Measurements from ENCODE around the gene DENND2D.
A peak's percentile ranks its signal among the peaks of the same experiment; 100 is the strongest.

Gene DENND2D, protein sequence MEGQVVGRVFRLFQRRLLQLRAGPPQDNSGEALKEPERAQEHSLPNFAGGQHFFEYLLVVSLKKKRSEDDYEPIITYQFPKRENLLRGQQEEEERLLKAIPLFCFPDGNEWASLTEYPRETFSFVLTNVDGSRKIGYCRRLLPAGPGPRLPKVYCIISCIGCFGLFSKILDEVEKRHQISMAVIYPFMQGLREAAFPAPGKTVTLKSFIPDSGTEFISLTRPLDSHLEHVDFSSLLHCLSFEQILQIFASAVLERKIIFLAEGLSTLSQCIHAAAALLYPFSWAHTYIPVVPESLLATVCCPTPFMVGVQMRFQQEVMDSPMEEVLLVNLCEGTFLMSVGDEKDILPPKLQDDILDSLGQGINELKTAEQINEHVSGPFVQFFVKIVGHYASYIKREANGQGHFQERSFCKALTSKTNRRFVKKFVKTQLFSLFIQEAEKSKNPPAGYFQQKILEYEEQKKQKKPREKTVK

DNA sequence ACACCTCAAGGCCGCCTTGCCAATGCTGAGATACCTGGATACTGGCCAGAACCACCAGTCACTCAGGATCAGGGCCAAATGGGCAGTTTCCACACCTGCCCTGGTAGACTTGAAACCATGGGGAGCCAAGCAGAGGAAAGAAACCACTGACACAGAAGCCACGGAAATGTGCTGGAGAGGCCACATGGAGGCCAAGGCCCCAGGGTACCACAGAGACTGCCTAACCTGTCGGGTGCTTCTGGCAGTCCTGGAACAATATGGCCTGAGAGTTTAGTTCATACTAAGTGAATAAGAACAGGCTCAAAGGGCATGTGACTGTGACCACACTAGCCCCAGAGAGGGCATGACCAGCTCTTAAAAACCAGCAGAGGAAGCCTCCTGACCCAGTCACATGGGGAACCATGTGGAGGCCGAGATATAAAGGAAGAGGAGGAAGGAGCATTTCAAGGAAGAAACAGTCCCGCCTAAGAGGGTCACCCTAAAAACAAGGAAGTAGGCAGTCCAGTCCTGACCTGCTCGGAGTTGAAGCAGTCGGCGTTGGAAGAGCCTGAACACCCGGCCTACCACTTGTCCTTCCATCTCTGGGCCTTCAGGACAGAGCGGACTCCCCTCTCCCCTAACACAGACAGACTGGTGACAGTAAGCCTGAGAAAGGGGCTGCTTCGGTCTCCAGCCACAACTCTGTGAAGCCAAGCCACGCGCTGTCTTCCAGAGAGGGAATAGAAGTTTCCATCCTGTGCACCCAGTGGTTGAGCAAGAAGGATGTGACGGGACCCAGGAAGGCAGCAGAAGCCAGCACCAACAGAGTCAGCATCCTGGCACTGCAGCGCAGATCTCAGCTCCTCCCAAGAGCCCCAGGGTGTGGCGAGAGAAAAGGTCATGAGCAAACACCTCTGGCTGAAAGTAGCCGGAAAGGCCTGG lies at the start of gene DENND2D:
Gene DENND2D (minus strand): TSS at position 766 of the 921 bp plus-strand sequence. CDS start 187 bp downstream, at position 579.
- no peak for DNase-seq

DNA sequence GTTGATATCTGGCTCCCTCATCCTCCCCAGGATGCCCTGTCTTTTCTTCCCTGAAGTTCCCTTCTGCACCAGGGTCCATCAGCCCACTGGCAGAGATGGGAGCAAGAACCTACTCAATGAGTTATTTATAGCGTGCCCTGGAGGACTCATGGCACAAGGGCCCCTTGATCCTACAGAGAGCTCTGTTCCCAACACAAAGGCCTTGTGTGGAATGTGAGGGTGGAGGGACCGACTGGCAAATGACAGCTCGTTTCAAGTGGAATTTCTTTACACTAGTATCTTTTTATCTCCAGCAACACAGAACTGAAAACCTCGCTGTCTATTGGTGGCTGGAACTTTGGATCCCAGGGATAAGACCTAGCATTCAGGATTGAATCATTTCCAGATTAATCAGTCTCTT lies 49.5 kb upstream of the DENND2D start:
- no peak for DNase-seq

DNA sequence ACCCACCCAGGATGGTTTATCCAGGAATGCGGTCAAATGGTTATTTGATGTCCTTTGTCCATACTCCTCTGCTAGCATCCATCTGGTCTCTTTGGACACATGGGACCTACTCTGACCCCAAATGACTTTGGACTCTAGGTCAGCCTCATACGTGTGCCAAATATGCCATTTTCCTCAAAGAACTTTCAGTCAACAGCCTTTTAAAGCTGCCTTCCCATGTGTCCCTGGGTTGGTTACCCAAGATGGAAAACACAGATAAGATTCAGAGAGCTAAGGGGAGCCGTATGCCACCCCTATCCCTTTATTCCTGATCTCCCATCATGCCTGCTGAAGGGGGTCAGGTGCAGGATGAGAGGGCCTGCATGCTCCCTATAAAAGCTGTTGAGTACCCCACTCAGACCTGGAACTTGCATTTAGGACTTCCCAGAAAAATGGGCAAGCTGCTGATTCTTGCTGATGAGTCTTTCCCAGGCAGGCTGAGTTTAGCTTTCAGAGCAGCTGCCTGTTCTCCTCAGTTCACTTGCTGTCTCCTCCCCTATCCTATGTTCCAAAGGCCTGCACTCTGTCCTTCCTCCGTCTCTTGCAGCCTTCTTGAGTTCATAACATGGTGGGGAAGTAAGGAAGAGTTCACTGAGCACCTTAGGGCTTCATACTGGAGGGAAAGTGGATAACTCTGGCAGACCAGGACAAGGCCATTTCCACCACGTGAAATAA lies 46.8 kb upstream of the DENND2D start:
- DNase-seq = no peak

DNA sequence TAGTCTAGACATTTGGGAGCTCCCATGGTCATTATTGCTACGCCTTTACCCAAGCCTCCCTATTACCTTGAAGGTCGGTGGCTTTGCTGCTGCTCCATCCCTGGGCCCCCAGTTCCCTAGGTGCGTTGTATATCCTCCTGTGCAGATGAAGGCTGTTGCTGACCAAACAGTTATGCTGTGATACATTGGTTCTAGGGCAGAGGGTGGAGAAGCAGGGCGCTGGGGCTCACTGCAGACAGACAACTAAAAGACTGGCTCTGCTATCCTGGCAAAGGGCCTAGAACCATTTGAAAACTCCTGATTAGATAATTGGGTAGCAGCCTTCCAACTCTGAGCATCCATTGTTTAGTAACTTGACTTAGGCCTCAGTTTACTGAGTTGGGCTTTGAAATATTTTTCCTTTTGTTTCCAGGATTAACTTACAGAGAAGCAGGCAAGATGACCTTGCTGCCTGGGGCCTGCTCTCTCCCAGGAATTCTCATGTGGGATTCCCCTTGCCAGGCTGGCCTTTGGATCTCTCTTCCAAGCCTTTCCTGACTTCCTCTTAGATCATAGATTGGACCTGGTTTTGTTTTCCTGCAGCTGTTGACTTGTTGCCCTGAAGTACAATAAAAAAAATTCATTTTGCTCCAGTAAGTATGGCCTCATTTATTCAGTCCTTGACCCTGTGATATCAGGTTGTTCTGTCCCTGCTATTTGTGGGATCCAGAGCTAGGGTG lies 42.5 kb upstream of the DENND2D start:
- no peak for DNase-seq

DNA sequence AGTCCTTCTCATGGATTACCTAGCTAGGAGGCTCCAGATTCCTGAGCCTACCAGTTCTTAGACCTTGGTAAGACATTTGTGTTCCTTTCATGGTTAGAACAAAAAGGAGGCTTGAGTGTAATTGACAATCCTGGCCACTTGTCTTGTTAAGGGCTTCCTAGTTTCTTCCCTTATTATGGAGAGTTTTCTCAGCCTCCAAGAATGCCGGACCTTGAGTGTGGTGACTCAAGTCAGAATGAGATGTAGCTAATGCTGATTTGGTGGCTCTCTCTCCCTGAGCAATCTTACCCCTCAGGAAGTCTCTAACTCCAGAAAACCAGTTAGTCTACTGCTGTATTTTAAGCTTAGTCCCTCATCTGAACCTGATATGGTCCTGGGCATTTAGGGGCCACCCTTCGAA lies 41.4 kb upstream of the DENND2D start:
- no peak for DNase-seq

DNA sequence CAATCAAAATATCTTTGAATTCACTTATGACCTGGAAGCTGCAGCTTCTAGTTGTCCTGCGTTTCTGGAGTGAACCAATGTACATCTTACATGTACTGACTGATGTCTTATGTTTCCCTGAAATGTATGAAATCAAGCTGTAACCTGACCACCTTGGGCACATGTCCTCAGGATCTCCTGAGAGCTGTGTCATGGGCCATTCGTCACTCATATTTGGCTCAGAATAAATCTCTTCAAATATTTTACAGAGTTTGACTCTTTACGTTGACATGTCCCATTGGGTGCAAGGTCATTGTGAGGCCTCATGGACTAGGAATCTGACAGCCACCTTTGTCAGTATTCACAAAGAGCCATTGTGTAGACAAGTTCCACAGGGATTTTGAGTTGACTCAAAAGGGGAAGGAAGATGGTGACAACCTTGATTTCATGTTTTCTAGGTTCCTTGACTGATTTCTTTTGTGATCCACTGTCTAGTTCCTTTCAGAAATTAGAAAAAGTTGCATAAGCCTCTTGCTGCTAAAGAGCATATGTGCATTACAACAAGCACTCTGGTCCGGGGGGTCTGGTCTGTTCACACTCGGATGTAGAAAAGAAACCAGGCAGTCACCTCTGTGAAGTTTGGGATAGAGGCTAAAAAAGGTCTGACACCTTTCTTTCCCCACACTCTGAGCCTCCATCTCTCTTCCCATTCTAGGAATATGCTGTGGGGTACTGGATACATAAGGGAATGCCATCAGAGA lies 37.8 kb upstream of the DENND2D start:
- no peak for DNase-seq

DNA sequence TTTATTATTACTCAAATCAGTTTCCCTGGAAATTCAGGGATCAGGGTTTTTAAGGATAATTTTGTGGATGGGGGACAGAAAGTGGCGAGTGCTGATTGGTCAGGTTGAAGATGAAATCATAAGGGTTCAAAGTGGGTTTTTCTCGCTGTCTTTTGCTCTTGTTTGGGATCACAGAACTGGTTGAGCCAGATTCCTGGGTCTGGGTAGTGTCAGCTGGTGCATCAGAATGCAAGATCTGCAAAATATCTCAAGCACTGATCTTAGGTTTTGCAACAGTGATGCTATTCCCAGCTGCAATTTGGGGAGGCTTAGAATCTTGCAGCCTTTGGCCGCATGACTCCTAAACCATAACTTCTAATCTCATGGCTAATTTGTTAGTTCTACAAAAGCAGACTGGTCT lies 36.4 kb upstream of the DENND2D start:
- DNase-seq = no peak

DNA sequence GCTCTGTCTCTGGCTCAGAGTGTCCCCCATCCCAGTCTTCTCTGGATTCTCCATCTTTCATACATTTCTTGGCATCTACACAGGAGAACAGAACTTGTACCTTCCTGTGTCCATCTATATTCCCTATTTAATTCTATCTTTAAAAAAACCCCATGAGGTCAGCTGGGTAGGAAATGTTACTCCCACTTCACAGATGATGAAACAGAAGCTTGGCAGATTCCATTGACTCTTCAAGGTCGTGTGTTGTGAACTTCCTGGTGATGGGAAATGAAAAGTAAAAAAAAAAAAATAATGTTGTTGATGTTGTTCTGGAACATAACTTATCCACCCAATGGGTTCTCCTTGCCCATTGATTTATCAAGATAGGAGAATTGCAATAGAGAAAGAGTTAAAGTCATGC lies 35.9 kb upstream of the DENND2D start:
- DNase-seq = no peak

DNA sequence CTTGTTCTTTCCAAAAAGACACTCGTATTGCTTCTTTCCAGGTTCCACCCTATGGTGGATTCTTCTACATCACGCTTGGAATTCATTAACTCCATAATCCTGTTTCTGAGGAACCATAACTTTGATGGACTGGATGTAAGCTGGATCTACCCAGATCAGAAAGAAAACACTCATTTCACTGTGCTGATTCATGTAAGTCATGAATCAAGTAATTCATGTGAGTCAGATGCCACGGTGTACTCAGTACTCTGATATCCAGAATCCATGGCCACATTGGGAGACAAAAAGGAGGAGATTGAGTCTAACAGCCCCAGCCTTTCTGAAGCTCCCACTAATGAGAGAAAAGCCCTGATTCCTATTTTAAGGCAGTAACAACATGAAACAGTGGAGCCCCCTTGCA lies 34.4 kb upstream of the DENND2D start:
- no peak for DNase-seq

DNA sequence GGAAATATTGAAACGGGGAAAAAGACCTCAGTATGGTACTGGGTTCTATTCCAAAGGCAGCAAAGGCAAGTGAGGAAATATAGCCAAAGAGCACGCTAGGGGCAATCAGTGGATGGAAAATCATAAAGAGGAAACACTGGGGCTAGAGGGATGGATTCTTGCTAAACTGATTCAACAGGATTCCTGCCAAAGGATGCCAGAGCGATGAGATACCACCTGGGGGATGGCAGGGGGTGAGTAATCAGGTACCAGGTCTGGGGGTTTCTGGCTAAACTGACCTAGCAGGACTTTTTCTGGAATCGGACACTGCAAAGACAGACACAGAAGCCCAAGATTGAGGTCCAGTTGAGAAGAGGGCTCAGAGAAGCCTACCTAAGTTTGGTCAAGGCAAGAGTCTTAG lies 33.8 kb upstream of the DENND2D start:
- DNase-seq = no peak

DNA sequence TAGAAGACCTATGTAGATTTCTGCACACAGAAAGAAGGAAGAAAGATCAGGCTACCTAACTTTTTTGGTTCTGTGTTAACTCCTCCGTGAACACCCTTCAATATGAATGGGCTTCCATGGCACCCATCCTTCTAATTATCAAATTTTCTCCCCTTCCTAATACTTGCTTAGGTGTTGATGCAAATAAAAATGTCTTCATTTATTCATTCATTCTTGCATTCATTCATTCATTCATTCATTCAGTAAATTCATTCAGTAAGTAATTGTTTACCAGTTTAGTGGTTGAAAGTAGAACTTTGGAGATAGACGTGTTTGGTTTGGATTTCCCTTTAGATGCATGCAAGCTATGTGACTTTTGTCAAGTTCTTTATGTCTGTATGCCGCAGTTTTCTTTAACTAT lies 31.7 kb upstream of the DENND2D start:
- no peak for DNase-seq

DNA sequence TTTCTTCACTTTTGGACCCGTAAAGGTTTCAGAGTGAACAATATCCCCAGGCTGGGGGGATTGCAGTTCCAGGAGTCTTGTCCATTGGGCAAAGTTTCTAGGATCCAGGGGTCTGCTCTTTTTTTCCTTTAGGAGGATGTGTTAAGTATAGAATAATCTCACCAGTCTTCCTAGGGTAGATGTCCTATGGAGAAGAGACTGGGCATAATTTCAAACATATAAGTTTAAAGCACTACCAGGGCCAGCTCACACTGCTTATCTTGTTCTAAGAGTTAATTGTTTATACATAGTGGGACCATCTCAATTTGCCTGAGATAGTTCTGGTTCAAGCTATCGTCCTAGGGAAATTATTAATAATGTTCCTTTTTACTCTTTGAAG lies 28.3 kb upstream of the DENND2D start:
- no peak for DNase-seq

DNA sequence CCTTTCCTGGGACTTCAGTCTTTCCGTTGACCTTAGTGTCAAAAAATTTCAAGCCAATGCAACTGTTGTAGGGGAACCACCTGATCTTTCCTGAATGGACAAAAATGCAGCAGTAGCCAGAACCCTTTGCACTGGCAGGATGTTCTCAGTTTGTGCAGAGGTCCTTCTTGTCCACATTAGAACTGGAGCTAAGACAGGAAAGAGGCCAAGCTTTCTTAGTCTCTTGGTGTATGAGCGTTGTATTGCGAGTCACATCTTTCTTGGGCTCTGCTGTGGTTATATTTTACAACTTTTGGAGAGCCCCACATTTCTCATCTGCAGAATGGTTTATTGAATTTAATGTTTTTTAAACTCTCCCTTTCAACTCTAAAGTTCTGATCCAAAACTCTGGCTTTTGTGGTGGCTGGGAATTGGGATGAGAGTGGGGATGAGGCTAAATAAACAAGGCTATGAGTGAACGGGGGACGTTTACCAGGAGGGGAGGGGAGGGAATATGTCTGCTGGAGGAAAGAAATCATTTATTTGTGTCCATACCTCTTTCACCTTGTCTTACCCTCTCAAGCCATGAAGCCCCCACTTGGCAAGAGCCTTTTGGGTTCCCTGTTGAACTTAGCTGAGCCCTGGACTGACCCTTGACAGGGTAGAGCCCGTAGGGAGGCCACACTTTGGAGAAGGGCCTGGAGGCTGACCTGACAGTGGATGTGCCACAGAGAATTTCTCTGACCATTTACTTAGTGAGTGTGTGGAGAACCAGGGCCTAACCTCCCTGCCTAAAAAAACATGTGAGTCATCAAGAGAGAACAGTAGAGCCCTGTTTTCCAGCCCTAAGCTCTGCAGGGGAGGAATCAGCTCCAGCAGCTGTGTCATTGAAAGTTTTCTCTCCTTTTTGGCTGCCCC lies 27.7 kb upstream of the DENND2D start:
- DNase-seq = no peak

DNA sequence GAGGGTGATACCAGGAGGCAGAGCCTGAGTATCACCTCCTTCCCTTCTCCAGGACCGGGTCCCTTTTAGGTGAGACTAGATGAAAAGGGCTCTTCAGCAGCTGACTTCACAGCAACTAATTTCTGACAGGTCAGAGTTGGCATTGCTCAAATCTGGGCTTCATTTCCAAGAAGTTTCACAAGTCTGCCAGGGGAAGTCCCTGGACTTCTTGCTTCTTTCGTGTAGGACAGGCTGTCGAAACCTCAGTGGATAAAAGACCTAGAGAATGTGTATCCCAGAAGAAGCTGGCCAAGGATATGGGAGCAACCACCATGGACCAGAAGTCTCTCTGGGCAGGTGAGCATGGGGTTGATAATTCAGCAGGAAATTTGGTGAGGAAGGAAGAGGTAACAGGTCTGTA lies 27.0 kb upstream of the DENND2D start, which contains the start of gene CHI3L2:
Gene CHI3L2 (plus strand): TSS at position 280 of the 400 bp plus-strand sequence. CDS start 17 bp downstream, at position 297.
- DNase-seq = no peak

DNA sequence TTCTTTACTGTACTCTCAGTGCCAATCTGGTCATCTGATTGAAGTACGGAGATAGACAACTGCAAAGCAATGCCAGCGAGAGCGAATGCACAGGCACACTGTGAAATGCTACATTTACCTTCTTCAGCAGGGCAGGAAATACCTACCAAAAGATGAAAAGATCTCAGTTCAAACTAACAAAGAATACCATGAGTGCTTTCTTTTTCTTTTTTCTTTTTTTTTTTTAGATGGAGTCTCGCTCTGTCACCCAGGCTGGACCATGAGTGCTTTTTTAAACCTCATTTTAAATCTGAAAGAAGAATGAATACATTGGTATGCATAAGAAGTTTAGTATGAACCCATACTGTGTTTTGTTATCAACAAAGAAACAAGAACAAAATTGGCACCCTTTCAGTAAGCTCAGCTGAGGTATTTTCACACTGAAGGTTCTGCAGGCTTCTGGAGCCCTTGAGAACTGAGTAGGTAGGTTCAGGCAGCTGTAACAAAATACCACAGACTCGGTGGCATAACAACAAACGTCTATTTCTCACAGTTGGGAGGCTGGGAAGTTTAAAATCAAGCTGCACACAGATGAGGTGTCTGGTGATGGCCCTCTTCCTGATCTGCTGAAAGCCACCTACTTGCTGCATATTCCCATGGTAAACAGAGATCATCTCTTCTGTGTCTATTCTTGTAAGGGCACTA lies 25.4 kb upstream of the DENND2D start:
- no peak for DNase-seq

DNA sequence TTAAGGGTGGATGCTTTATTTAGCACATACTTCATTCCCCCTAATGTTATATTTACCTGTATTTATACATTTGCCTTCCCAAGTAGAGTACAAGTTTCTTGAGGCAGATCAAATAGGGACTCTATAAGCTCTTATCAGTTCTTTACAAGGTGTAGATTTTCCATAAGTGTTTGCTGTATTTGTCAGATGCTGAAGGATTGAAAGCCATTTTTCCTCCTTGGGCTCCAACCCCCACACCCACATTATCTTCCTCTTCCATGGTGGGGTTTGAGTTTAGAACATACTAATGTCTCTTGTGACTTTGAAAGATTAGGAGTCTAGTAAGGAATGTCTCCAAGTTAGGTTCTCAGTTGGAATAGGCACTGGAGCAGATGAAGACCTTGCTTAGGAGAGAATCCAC lies 24.6 kb upstream of the DENND2D start:
- DNase-seq = no peak

DNA sequence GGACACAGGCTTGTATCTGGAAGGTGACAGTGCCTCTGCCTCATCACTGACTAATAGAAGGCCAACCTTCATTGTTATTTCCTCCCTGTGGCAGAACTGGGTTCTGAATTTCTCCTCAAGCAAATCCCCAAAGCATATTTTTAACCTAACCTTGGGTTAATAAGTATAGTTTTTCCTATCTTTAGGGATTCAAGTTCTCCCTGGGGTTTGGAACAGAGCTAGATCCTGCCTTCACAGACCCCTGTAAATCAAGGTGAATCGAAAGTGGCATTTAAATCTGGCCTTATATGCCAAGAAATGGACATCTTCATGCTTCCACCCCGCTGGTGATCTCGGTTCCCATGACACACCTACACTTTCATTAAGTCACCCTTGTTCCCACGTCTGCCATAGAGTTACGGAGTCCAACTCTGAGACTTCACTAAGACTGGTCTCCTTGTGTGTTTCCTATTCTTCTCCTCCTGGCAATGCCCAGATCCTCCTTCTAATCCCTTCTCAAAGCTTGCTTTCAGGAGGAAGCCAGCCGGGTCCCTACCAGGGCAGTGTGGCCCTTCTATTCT lies 22.8 kb upstream of the DENND2D start:
- no peak for DNase-seq

DNA sequence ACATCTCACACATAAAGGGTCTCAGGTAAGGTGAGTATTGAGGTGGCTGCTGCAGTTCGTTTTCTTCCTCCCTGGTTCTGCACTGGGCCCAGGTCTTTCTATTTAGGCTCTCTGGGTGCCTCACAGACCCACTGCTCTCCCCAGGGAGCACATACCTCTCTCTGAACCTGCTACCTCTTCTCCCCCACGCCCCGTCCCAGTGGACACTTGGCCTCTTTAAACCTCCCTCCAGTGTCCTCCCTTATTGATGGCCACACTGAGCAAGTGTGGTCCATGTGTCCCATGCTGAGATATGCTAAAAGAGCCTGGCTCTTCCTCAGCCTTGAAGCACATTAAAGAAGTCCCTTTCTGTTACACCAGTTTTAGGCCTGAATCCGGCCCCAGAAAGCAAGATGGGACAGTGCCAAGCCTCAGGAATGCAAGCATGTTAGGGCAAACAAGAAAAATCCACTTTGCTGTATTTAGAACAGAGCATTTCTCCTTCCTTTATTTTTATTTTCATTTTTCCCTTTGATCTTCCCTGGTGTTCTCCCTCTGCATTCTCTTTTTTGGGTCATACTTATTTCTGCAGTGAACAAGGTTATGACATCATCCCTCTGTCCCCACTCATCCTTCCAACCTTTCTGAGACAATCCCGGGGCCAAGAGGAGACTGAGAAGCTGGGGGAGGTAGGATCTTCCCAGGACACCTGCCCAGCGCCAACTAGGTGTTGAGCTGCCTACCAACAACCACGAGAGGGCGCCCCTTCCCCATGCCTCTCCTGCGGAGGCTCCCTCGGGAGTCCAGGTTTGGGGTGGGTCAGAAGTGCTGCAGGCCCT lies 22.1 kb upstream of the DENND2D start:
- peak; percentile 22 for DNase-seq

Measured in NCI-H2171 (cell line).